H9 (cell line): ENCODE results near the gene FAM222B. TPM values are rescaled to one million over a fixed set of nuclear protein-coding genes. Genes with fewer than 3 reads are reported as not detected.
A peak's percentile ranks its signal among the peaks of the same experiment; 100 is the strongest.

Experiments
- DNase-seq: peaks from one replicate; pipeline ENCODE4 v3.0.0-alpha.2; 2017
- H2AFZ ChIP-seq: one replicate; pipeline ENCODE4 v1.6.1; 2013; ENCODE audit warnings: mild to moderate bottlenecking, low read length, control low read depth, moderate library complexity
- H2AK5ac ChIP-seq: 2 replicates; pipeline ENCODE4 v1.6.1; 2013; ENCODE audit warnings: low read length, control low read depth, mixed read lengths; ENCODE audit not compliant: insufficient read length
- H2BK120ac ChIP-seq: one replicate; pipeline ENCODE4 v1.6.1; 2013; ENCODE audit warnings: low read depth, mild to moderate bottlenecking, low read length, control low read depth, inconsistent platforms; ENCODE audit not compliant: poor library complexity, severe bottlenecking
- H2BK12ac ChIP-seq: 2 replicates; pipeline ENCODE4 v1.6.1; 2013; ENCODE audit warnings: low read length, control low read depth, mixed read lengths, low read depth; ENCODE audit not compliant: insufficient read length
- H2BK15ac ChIP-seq: 2 replicates; pipeline ENCODE4 v1.6.1; 2013; ENCODE audit warnings: low read depth, low read length, control low read depth
- H2BK20ac ChIP-seq: one replicate; pipeline ENCODE4 v1.6.1; 2013; ENCODE audit warnings: low read depth, mild to moderate bottlenecking, low read length, control low read depth, inconsistent platforms; ENCODE audit not compliant: poor library complexity, severe bottlenecking
- H2BK5ac ChIP-seq: 2 replicates; pipeline ENCODE4 v1.6.1; 2013; ENCODE audit warnings: low read length, control low read depth, mixed read lengths; ENCODE audit not compliant: insufficient read length
- H3K14ac ChIP-seq: 2 replicates; pipeline ENCODE4 v1.6.1; 2013; ENCODE audit warnings: low read length, control low read depth; ENCODE audit not compliant: insufficient read depth
- H3K18ac ChIP-seq: 2 replicates; pipeline ENCODE4 v1.6.1; 2013; ENCODE audit warnings: low read depth, mild to moderate bottlenecking, mixed read lengths, low read length, control low read depth; ENCODE audit not compliant: insufficient read length
- H3K23ac ChIP-seq: 2 replicates; pipeline ENCODE4 v1.6.1; 2013; ENCODE audit warnings: low read length, control low read depth, mixed read lengths, low read depth; ENCODE audit not compliant: insufficient read length
- H3K23me2 ChIP-seq: 2 replicates; pipeline ENCODE4 v1.6.1; 2013; ENCODE audit warnings: low read depth, mild to moderate bottlenecking, mixed read lengths, low read length, control low read depth; ENCODE audit not compliant: insufficient read length, poor library complexity, severe bottlenecking
- H3K27ac ChIP-seq: 2 replicates; pipeline ENCODE4 v1.5.1; 2013; ENCODE audit warnings: low read length, control low read depth, mixed read lengths, low read depth; ENCODE audit not compliant: insufficient read length
- H3K27me3 ChIP-seq: 2 replicates; pipeline ENCODE4 v1.6.1; 2013; ENCODE audit warnings: low read length, control low read depth, inconsistent platforms; ENCODE audit not compliant: insufficient read depth
- H3K4ac ChIP-seq: 2 replicates; pipeline ENCODE4 v1.6.1; 2013; ENCODE audit warnings: low read depth, mild to moderate bottlenecking, control low read depth, inconsistent platforms, low read length, moderate library complexity
- H3K4me1 ChIP-seq: 2 replicates; pipeline ENCODE4 v1.6.1; 2013; ENCODE audit warnings: low read length, control low read depth, inconsistent platforms; ENCODE audit not compliant: insufficient read depth
- H3K4me2 ChIP-seq: 2 replicates; pipeline ENCODE4 v1.6.1; 2013; ENCODE audit warnings: low read length, control low read depth, mixed read lengths; ENCODE audit not compliant: insufficient read length, insufficient read depth
- H3K56ac ChIP-seq: 2 replicates; pipeline ENCODE4 v1.6.1; 2013; ENCODE audit warnings: low read depth, mild to moderate bottlenecking, mixed read lengths, low read length, control low read depth; ENCODE audit not compliant: insufficient read length
- H3K79me1 ChIP-seq: 2 replicates; pipeline ENCODE4 v1.6.1; 2013; ENCODE audit warnings: low read depth, mild to moderate bottlenecking, moderate library complexity, low read length, control low read depth, inconsistent platforms; ENCODE audit not compliant: insufficient read depth, poor library complexity, severe bottlenecking
- H3K79me2 ChIP-seq: 2 replicates; pipeline ENCODE4 v1.6.1; 2013; ENCODE audit warnings: low read length, control low read depth, inconsistent platforms; ENCODE audit not compliant: insufficient read depth
- H3K9ac ChIP-seq: 2 replicates; pipeline ENCODE4 v1.6.1; 2013; ENCODE audit warnings: low read length, control low read depth, mixed read lengths; ENCODE audit not compliant: insufficient read length; ENCODE audit errors: extremely low read depth
- H3K9me3 ChIP-seq: one replicate; pipeline ENCODE4 v1.6.1; 2013; ENCODE audit warnings: low read depth, low read length, inconsistent platforms; ENCODE audit not compliant: control insufficient read depth
- H3T11ph ChIP-seq: one replicate; pipeline ENCODE4 v1.6.1; 2013; ENCODE audit warnings: mild to moderate bottlenecking, low read length, control low read depth, inconsistent platforms
- H4K20me1 ChIP-seq: one replicate; pipeline ENCODE4 v1.6.1; 2013; ENCODE audit not compliant: control insufficient read depth, insufficient read length, insufficient read depth
- H4K5ac ChIP-seq: 2 replicates; pipeline ENCODE4 v1.6.1; 2013; ENCODE audit warnings: low read depth, mild to moderate bottlenecking, mixed read lengths, low read length, control low read depth; ENCODE audit not compliant: insufficient read length
- H4K8ac ChIP-seq: replicated peaks from 2 replicates; pipeline ENCODE4 v1.6.1; 2013; ENCODE audit warnings: low read length, control low read depth, mixed read lengths, low read depth; ENCODE audit not compliant: insufficient read length
- H4K91ac ChIP-seq: 2 replicates; pipeline ENCODE4 v1.6.1; 2013; ENCODE audit warnings: low read depth, mild to moderate bottlenecking, moderate library complexity, mixed read lengths, low read length, control low read depth; ENCODE audit not compliant: insufficient read length
- H3K27ac Mint-ChIP-seq, 3 experiments: 2 replicates in 2 of 3; 3 replicates in 1 of 3; pipeline ENCODE4 v1.8.0; 2020 to 2021; ENCODE audit warnings: mixed read lengths in 3 of 3, mild to moderate bottlenecking in 1 of 3, moderate library complexity in 1 of 3
- H3K27me3 Mint-ChIP-seq: 2 replicates; pipeline ENCODE4 v1.8.0; 2021; ENCODE audit warnings: low read depth, mild to moderate bottlenecking, moderate library complexity, mixed read lengths
- H3K36me3 Mint-ChIP-seq, 3 experiments: 2 replicates in 2 of 3; 3 replicates in 1 of 3; pipeline ENCODE4 v1.8.0; 2020 to 2021; ENCODE audit warnings: low read depth in 3 of 3, mixed read lengths in 3 of 3; ENCODE audit not compliant: insufficient read depth in 1 of 3
- H3K4me1 Mint-ChIP-seq, 2 experiments: 2 replicates each; pipeline ENCODE4 v1.8.0; 2020; ENCODE audit warnings: mixed read lengths in 2 of 2
- H3K4me3 Mint-ChIP-seq, 2 experiments: 2 replicates in 1 of 2; 3 replicates in 1 of 2; pipeline ENCODE4 v1.8.0; 2020 to 2021; ENCODE audit warnings: mild to moderate bottlenecking in 2 of 2, mixed read lengths in 2 of 2, moderate library complexity in 1 of 2
- H3K9me3 Mint-ChIP-seq, 2 experiments: 2 replicates in 1 of 2; 3 replicates in 1 of 2; pipeline ENCODE4 v1.8.0; 2020; ENCODE audit warnings: mild to moderate bottlenecking in 2 of 2, mixed read lengths in 2 of 2, moderate library complexity in 1 of 2
- WGBS: extraction: QIAGEN DNeasy Blood & Tissue Kit; methylation state at CpG from one replicate; pipeline ENCODE4 v1.1.7; 2013; ENCODE audit warnings: missing lambda C conversion rate, low lambda C conversion rate, mixed read lengths; ENCODE audit not compliant: insufficient read length; ENCODE audit errors: extremely low coverage; 5-methylcytosine and 5-hydroxymethylcytosine counted together
- long read RNA-seq: library from polyadenylated mRNA; unstranded; transcript quantifications from one replicate; pipeline ENCODE4 v2.0.0, GENCODE V29; 2020
- total RNA-seq: library from RNA; stranded (reverse); gene quantifications from 2 replicates; pipeline ENCODE4 v1.2.1, GENCODE V29; 2021
- TF ChIP-seq, protein P1 (sequence below): fragments of 200-600 bp; sonication (generic); conservative IDR thresholded peaks from 3 replicates; pipeline ENCODE4 v1.8.0; 2021; ENCODE audit warnings: antibody characterized with exemption, mild to moderate bottlenecking

Gene FAM222B
- 76.1 and 77.1 TPM in 2 replicates for total RNA-seq
- long read RNA-seq, full-length matches to known transcripts = 54 of 94 reads
- long read RNA-seq, partial matches to known transcripts = 1 of 94 reads
- long read RNA-seq, other reads (novel, unspliced or antisense) = 39 of 94 reads

DNA sequence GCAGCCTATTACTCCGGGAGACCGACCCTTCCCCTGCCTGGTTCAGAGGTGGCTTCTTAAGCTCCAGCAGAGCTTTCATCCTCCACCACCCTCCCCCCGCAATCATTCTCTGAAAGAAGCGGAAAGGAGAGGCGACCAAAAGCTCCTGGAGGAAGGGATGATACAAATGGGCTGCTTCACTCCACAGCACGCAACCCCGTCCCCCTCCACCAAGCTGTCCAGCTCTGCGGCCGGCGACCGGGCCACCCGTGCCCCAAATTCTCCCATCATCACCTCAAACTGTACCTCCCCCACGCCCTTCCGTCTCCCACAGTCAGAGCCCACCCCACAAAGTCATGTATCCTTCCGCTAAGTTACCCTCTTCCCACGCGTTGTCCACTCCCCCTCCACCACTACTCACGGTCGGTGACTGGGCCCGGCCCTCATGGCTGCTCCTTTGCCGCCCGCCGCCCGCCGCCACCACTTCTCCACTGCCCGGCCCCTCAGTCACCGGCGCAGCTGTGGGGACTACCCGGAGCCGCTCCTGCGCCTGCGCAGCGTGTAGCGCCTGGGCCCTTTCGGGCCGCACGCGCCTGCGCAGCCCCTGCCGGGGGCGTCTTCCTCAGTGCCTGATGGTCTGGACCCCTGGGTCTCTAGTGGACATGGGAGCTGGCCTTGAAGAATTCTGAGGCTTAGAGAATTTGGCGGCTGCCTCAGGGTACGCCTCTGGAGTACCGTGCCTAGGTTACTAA lies at the start of gene FAM222B:
TSS of gene FAM222B (minus strand) at position 509 of the 731 bp plus-strand sequence. CDS start 76,123 bp downstream, outside the sequence.
- Histone ChIP-seq H3K23me2 (peaks cover 6% of the 10 kb centered on the region), H3K23ac (no peak within 1 kb of the TSS), H3K9me3 (no peaks in the 10 kb centered on the region), H2BK12ac (no peak within 1 kb of the TSS), H3K4ac (no peak within 1 kb of the TSS), H3K79me2 (peaks cover 19% of the 10 kb centered on the region; the same call in 1 of the 2 replicates), H4K8ac (no peak within 1 kb of the TSS), H3K56ac (no peak within 1 kb of the TSS), H2AFZ (no peak within 1 kb of the TSS), H3K4me1 (no peaks in the 10 kb centered on the region), H3K79me1 (peaks cover 3% of the 10 kb centered on the region), H4K20me1 (no peaks in the 10 kb centered on the region), H3K4me2 (peak within 1 kb of the TSS; percentile 99), H3K27ac (no peak within 1 kb of the TSS), H4K5ac (no peak within 1 kb of the TSS), H2AK5ac (no peak within 1 kb of the TSS), H2BK20ac (no peak within 1 kb of the TSS), H2BK15ac (no peak within 1 kb of the TSS), H3K9ac (peak within 1 kb of the TSS; percentile 84), H3K27me3 (no peaks in the 10 kb centered on the region), H3K14ac (peak within 1 kb of the TSS; percentile 76), H2BK120ac (no peak within 1 kb of the TSS), H2BK5ac (no peak within 1 kb of the TSS), H4K91ac (no peak within 1 kb of the TSS), H3K18ac (peak within 1 kb of the TSS; percentile 47), H3T11ph (no peak within 1 kb of the TSS)
- Mint-ChIP-seq H3K27me3 (no peaks in the 10 kb centered on the region), H3K4me1 (peaks cover 8 to 14% of the 10 kb centered on the region in 2 experiments), H3K9me3 (no peaks in the 10 kb centered on the region), H3K4me3 (peak within 1 kb of the TSS; percentile 98 to 100), H3K27ac (peak within 1 kb of the TSS; percentile 91 to 98 (median 95)), H3K36me3 (peaks cover 0 to 5% (median 2%) of the 10 kb centered on the region in 3 experiments; a peak in 5 of 7 replicates)
- DNase-seq = peak; percentile 96
- TF ChIP-seq, protein P1, sequence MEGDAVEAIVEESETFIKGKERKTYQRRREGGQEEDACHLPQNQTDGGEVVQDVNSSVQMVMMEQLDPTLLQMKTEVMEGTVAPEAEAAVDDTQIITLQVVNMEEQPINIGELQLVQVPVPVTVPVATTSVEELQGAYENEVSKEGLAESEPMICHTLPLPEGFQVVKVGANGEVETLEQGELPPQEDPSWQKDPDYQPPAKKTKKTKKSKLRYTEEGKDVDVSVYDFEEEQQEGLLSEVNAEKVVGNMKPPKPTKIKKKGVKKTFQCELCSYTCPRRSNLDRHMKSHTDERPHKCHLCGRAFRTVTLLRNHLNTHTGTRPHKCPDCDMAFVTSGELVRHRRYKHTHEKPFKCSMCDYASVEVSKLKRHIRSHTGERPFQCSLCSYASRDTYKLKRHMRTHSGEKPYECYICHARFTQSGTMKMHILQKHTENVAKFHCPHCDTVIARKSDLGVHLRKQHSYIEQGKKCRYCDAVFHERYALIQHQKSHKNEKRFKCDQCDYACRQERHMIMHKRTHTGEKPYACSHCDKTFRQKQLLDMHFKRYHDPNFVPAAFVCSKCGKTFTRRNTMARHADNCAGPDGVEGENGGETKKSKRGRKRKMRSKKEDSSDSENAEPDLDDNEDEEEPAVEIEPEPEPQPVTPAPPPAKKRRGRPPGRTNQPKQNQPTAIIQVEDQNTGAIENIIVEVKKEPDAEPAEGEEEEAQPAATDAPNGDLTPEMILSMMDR = no peak
- no CpG with 5 or more reads among the region's 44 CpGs for WGBS
